Central memory CD8-positive, alpha-beta T cell (primary cell): ENCODE results near the gene MACO1.

ENCODE experiments used
- ATAC-seq: fragments of 150-1000 bp; cut with Tn5 transposase; replicated peaks from 2 replicates; pipeline ENCODE4 v1.10.0; 2022; ENCODE audit warnings: mild to moderate bottlenecking, moderate FRiP score, moderate number of reproducible peaks; ENCODE audit not compliant: poor library complexity, severe bottlenecking; ENCODE audit errors: extremely low read depth
- DNase-seq, 2 donors: peaks; one replicate each; pipeline ENCODE4 v3.0.0; 2021; ENCODE audit warnings: low spot score in 2 of 2
- H3K27ac Mint-ChIP-seq: one replicate; pipeline ENCODE4 v1.8.0; 2022; ENCODE audit warnings: low read depth, mild to moderate bottlenecking, moderate library complexity, mixed read lengths
- H3K27me3 Mint-ChIP-seq: one replicate; pipeline ENCODE4 v1.8.0; 2022; ENCODE audit warnings: mixed read lengths
- H3K36me3 Mint-ChIP-seq: one replicate; pipeline ENCODE4 v1.8.0; 2022; ENCODE audit warnings: mild to moderate bottlenecking, moderate library complexity, mixed read lengths; ENCODE audit not compliant: insufficient read depth
- H3K4me1 Mint-ChIP-seq: one replicate; pipeline ENCODE4 v1.8.0; 2022; ENCODE audit warnings: mixed read lengths
- H3K4me3 Mint-ChIP-seq: one replicate; pipeline ENCODE4 v1.8.0; 2022; ENCODE audit warnings: mild to moderate bottlenecking, moderate library complexity, mixed read lengths
- H3K9me3 Mint-ChIP-seq: one replicate; pipeline ENCODE4 v1.8.0; 2022; ENCODE audit warnings: mixed read lengths

MACO1 gene

GRCh38 chr1:25528881-25529517 is 98.3 kb downstream of the MACO1 start:
- ATAC-seq (no peak), DNase-seq (no peak)
- peaks cover 4% of the 10 kb centered on the region for H3K9me3 Mint-ChIP-seq
- no peak overlapping the region for H3K27ac Mint-ChIP-seq
- no peak overlapping the region for H3K4me3 Mint-ChIP-seq
- H3K27me3 Mint-ChIP-seq = no peaks in the 10 kb centered on the region
- H3K36me3 Mint-ChIP-seq = no peaks in the 10 kb centered on the region
- no peaks in the 10 kb centered on the region for H3K4me1 Mint-ChIP-seq

DNA sequence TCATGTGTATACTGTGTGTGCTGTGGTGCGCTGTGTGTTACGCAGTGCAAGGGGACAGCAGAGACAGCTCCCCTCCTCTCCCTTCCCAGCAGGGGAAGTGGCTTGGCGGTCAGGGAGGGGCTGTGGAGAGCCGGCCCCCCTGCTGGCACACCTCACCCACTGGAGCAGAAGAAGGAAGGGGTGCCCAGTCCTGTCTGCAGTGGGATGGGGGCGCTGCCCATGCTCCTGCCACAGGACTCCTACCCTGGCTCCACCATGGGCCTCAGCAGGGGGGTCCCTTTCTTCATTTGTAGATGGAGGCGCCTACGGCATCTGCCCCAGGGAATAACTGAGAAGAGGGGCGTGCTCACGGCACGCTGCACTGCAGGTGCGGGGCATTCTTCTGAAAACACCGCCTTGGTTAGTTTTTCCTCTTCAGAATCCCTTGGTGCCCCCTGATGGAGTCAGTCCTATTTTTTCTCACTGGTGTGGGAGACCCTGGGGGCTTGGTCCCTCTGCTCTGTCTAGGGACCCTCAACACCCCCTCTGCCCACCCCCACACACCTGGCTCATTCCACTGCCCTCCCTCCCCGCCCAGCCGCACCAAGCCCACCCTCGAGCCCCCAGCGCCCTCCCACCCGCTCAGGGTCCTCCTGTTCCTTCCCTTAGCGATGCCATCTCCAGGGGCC is 99.0 kb downstream of the MACO1 start:
- H3K4me1 Mint-ChIP-seq = no peaks in the 10 kb centered on the region
- DNase-seq (no peak), ATAC-seq (no peak)
- H3K9me3 Mint-ChIP-seq = peaks cover 4% of the 10 kb centered on the region
- no peak overlapping the region for H3K27ac Mint-ChIP-seq
- no peaks in the 10 kb centered on the region for H3K36me3 Mint-ChIP-seq
- no peaks in the 10 kb centered on the region for H3K27me3 Mint-ChIP-seq
- H3K4me3 Mint-ChIP-seq = no peak overlapping the region

DNA sequence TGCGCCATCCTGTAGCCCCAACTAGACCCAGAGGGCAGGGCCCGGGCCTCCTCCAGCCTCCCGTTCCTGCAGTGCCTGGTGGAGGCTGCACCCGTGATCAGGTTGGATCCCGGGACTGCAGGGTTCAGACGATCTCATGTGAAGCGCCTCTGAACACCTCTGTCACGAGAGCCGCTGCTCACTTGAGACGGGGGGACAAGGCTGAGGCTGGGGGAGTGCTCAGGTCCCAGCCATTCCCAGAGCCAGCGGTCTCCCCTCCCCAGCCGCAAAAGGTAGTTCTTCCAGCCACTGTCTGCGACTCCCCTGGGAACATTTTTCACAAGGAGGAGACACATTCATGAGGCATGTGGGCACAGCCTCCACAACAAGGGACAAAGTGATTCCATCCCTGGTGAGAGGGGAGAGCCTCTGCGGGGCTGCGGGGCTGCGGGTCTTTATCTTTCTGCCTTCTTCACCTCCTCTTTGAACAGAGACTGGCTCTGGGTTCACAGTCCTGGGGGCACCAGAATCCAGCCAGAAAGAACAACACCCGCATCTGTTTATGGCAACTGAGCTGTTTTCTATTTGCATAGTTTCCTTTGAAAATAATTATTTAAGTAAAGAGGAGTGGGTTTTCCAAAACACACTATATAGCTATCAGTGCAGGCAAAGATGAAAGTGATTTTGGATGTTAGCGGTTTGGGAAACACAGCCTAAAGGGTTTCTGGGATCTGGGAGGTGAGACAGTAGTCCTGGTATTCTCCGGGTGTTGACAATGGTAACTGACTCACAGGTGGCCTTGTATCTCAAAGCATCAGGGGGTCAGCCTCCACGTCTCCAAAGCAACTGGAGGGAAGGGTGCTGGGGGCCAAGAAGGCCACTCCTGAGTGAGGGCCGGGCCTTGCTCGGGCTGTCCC is 99.7 kb downstream of the MACO1 start:
- ATAC-seq = no peak
- H3K4me1 Mint-ChIP-seq = no peaks in the 10 kb centered on the region
- no peak overlapping the region for H3K27ac Mint-ChIP-seq
- peaks cover 1% of the 10 kb centered on the region for H3K9me3 Mint-ChIP-seq
- DNase-seq = no peak
- no peaks in the 10 kb centered on the region for H3K36me3 Mint-ChIP-seq
- H3K27me3 Mint-ChIP-seq = no peaks in the 10 kb centered on the region
- no peak overlapping the region for H3K4me3 Mint-ChIP-seq

- no peak for DNase-seq
- H3K27ac Mint-ChIP-seq = no peak overlapping the region
- no peaks in the 10 kb centered on the region for H3K27me3 Mint-ChIP-seq
Observed at GRCh38 chr1:25531082-25531461, 100.4 kb downstream of the MACO1 start.

GRCh38 chr1:25532970-25533369 is 102.3 kb downstream of the MACO1 start:
- H3K9me3 Mint-ChIP-seq = no peaks in the 10 kb centered on the region
- H3K4me1 Mint-ChIP-seq = no peaks in the 10 kb centered on the region
- H3K27me3 Mint-ChIP-seq = no peaks in the 10 kb centered on the region
- no peak overlapping the region for H3K27ac Mint-ChIP-seq
- DNase-seq (no peak), ATAC-seq (no peak)
- H3K4me3 Mint-ChIP-seq = no peak overlapping the region
- H3K36me3 Mint-ChIP-seq = no peaks in the 10 kb centered on the region

More at GRCh38 chr1:25531082-25531461, 100.4 kb downstream of the MACO1 start:
- ATAC-seq = no peak
- Mint-ChIP-seq H3K9me3 (no peaks in the 10 kb centered on the region), H3K4me3 (no peak overlapping the region), H3K36me3 (no peaks in the 10 kb centered on the region), H3K4me1 (no peaks in the 10 kb centered on the region)

GRCh38 chr1:25533775-25534409 is 103.2 kb downstream of the MACO1 start:
- Mint-ChIP-seq H3K4me3 (no peak overlapping the region), H3K4me1 (no peaks in the 10 kb centered on the region), H3K9me3 (no peaks in the 10 kb centered on the region), H3K36me3 (no peaks in the 10 kb centered on the region), H3K27me3 (no peaks in the 10 kb centered on the region), H3K27ac (no peak overlapping the region)
- DNase-seq (no peak), ATAC-seq (no peak)

DNA sequence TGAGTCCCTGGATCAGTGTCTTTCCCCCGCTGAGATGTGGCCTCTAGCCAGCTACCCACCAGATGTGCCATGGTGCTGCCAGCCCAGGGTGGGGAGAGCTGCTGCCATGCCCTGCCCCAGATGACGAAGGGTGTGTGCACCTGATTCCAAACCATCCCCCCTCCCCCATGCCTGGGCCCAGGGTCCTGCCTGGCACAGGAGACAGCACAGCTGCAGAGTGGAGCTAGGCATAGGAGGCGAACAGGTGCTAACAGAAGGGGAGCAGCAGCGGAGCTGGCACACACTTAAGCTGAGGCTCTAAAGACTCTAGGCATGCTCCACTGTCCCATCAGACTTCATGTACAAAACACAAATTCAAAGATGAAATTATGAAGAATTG is 103.7 kb downstream of the MACO1 start:
- DNase-seq = no peak
- H3K27ac Mint-ChIP-seq = no peak overlapping the region
- H3K27me3 Mint-ChIP-seq = no peaks in the 10 kb centered on the region
- H3K9me3 Mint-ChIP-seq = no peaks in the 10 kb centered on the region
- H3K4me3 Mint-ChIP-seq = no peak overlapping the region
- H3K4me1 Mint-ChIP-seq = no peaks in the 10 kb centered on the region
- H3K36me3 Mint-ChIP-seq = no peaks in the 10 kb centered on the region
- no peak for ATAC-seq

DNA sequence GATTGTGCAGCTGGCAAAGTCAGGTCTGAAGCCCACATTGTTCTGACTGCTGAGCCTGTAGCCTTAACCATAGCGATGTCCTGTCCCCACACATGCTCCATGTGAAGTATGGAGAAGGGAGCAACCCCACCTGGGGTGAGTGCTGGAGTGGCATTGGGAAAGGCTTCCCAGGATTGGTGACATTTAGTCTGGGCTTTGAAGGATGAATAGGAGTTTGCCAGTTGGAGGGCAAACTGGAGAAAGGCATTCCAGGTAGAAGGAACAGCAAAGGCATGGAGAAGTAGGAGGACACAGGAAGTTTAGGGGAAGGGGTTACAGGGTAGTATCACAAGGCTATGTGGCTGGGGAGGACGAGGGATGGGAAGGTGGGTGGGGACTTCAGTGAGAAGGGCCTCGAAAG is 105.4 kb downstream of the MACO1 start:
- DNase-seq (no peak), ATAC-seq (no peak)
- H3K27me3 Mint-ChIP-seq = no peaks in the 10 kb centered on the region
- no peak overlapping the region for H3K4me3 Mint-ChIP-seq
- H3K27ac Mint-ChIP-seq = no peak overlapping the region
- no peaks in the 10 kb centered on the region for H3K36me3 Mint-ChIP-seq
- H3K4me1 Mint-ChIP-seq = no peaks in the 10 kb centered on the region
- H3K9me3 Mint-ChIP-seq = no peaks in the 10 kb centered on the region

DNA sequence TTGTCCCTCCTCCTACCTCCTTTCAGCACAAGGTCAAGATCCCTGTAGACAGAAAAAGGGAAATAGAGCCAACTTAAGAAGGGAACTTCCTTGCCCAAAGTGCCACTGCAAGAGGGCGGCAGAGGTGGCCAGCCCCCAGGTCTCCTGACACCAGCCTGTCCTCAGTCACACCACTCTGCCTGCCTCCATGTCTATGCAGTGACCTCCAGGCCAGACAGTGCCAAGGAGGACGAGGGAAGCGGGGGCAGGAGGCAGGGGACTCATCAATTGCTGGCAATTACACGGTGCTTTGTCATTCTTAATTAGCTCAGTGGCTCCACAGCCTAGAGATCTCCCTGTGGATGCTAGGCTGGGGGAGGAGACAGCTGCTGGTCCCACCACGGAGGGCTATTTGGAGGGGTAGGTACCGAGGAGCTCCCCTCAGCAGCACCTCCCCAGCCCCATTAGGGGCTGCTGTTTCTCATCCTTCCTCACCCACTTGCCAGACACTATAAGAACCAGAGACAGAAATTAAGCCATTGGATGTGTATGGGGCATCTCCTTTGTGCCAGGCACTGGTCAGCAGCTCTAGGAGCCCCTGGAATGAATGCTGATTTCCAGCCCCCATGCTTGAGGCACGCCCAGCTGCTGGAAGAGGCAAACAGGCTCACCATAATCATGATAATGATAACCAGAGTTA is 106.6 kb downstream of the MACO1 start:
- no peaks in the 10 kb centered on the region for H3K36me3 Mint-ChIP-seq
- H3K4me1 Mint-ChIP-seq = no peaks in the 10 kb centered on the region
- no peak overlapping the region for H3K4me3 Mint-ChIP-seq
- DNase-seq (no peak), ATAC-seq (no peak)
- H3K27ac Mint-ChIP-seq = no peak overlapping the region
- no peaks in the 10 kb centered on the region for H3K9me3 Mint-ChIP-seq
- no peaks in the 10 kb centered on the region for H3K27me3 Mint-ChIP-seq

DNA sequence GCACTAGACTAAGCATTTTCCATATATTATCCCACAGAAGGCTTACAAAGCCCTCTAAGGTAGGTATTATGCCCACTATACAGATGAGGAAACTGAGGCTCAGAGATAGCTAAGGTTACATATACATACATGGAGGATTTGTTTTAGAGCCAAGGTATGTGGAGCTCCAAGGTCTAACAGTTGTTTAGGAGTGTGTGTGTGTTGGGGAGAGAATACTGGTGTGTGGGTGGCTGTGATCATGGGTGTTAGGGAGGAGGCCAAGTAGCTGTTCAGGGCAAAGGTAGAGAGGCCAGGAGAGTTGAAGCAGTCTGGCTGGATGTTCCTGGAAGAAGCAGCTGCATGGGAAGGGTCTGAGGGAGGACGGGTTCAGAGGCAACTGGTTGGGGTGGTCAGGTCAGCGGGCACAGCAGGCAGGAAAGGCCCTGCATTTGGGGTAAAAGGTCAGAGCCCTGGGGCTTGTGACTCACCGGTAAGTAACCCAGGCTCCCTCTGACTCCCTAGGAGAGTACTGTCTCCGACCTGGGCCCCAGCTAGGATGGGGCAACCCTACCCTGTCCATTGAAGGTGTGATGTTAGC is 107.6 kb downstream of the MACO1 start:
- H3K27me3 Mint-ChIP-seq = no peaks in the 10 kb centered on the region
- H3K4me1 Mint-ChIP-seq = no peaks in the 10 kb centered on the region
- no peak for ATAC-seq
- no peaks in the 10 kb centered on the region for H3K9me3 Mint-ChIP-seq
- no peak overlapping the region for H3K27ac Mint-ChIP-seq
- no peak overlapping the region for H3K4me3 Mint-ChIP-seq
- no peak for DNase-seq
- H3K36me3 Mint-ChIP-seq = no peaks in the 10 kb centered on the region

- Mint-ChIP-seq H3K4me1 (peaks cover 15% of the 10 kb centered on the region), H3K36me3 (no peaks in the 10 kb centered on the region), H3K27me3 (no peaks in the 10 kb centered on the region), H3K4me3 (no peak overlapping the region), H3K9me3 (no peaks in the 10 kb centered on the region), H3K27ac (no peak overlapping the region)
- no peak for DNase-seq
- ATAC-seq = no peak
Observed at GRCh38 chr1:25540750-25541342, 110.1 kb downstream of the MACO1 start.

DNA sequence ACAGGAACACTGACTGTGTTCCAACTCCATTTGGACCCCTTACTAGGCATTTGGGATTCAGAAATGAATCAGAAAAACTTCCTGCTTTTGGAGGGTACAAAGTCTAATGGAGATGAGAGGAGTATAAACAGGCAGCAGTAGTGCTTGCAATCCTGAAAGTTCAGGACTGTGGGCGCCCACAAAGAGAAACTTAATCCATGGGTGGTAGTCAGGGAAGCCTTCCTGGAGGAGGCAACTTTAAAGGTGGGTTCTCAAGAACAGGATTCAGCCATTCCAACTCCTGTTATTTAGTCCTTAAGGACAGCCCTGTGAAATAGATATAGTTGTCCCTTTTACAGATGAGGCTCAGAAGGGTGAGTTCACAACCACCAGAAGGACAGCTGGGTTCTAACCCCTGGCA is 110.7 kb downstream of the MACO1 start:
- Mint-ChIP-seq H3K9me3 (no peaks in the 10 kb centered on the region), H3K4me3 (no peak overlapping the region), H3K4me1 (peaks cover 19% of the 10 kb centered on the region), H3K27ac (no peak overlapping the region), H3K36me3 (no peaks in the 10 kb centered on the region), H3K27me3 (no peaks in the 10 kb centered on the region)
- no peak for ATAC-seq
- DNase-seq = no peak
